ENCODE results near the gene KDM3B.
A peak's percentile ranks its signal among the peaks of the same experiment; 100 is the strongest.
"Not testable (repeated sequence)": the region's sequence is repeated elsewhere in the genome, so short reads cannot be mapped to it uniquely, and the experiment has no call there.

Gene KDM3B

GRCh38 chr5:138408023-138408422, 55.5 kb downstream of the KDM3B start:
- DNase-seq = no peak

- DNase-seq = not testable (repeated sequence)
Observed at GRCh38 chr5:138410996-138411640, 58.6 kb downstream of the KDM3B start.

GRCh38 chr5:138418444-138418843, 66.0 kb downstream of the KDM3B start:
- DNase-seq = no peak

GRCh38 chr5:138425079-138425478, 72.6 kb downstream of the KDM3B start:
- DNase-seq = no peak

GRCh38 chr5:138435943-138436342, 83.5 kb downstream of the KDM3B start:
- no peak for DNase-seq

DNA sequence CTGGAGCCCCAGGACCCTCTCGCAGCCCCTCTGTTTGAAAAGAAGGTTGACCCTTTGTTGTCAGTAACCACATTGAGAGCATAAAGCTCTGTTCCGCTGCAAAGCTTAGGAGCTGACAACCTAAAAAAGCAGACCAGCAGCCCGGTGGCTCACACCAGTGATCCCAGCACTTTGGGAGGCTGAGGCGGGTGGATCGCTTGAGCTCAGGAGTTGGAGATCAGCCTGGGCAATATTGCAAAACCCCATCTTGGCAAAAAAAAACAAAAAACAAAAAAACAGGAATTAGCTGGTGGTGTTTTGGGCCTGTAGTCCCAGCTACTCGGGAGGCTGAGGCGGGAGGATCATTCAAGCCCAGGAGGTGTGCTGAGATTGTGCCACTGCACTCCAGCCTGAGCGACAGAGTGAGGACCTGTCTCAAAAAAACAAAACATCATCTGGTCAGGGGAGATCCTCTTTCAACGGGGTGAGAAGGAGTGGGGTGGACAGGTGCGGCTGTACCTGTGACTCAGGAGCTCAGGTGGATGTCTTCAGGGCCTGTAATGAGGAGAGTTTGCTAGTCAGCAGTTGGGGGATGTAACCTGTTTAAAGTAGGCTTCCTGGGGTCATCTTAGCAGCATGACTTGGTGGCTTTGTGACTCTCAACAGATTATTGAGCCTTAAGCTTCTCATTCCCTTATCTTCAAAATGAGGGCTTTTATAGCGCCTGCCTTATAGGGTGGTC, 85.7 kb downstream of the KDM3B start:
- peak; percentile 15 for DNase-seq

DNA sequence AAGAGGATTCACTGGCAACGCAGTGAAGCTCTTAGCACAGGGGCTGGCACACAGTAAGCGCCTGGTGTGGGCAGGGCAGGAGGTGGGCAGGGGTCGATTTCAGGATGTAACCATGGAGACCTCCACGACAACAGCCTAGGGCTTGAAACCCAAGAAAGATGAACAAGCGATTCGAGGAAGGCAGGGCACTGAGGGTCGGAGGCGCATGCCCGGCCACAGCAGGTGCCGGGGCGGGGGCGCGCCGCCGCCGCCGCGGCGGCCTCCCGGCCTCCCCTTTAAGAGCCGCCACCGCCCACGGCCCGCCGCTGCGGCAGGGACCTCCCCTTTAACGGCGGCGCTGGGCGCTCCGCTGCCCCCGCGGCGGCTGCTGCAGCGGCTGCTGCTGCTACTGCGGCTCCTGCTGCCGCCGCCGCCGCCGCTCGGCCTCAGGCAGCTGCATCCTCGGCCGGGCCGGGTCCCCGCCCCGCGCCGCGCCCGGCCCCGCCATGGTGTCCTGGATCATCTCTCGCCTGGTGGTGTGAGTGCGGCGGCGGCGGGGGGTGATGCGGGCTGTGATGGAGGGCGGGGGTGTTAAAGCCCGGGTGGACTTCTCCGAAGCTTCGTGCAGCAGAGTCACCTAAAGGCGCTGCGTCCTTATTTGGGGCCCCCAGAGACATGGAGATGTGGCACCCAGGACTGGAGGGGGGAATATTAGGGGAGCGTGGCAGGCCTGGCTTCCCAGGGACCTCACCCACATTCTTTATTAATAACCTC, 86.4 kb downstream of the KDM3B start, which contains the start of gene REEP2:
TSS of gene REEP2 (plus strand) at position 334 of the 753 bp plus-strand sequence. CDS start at position 486, 152 bp downstream.
- DNase-seq = peak; percentile 8

DNA sequence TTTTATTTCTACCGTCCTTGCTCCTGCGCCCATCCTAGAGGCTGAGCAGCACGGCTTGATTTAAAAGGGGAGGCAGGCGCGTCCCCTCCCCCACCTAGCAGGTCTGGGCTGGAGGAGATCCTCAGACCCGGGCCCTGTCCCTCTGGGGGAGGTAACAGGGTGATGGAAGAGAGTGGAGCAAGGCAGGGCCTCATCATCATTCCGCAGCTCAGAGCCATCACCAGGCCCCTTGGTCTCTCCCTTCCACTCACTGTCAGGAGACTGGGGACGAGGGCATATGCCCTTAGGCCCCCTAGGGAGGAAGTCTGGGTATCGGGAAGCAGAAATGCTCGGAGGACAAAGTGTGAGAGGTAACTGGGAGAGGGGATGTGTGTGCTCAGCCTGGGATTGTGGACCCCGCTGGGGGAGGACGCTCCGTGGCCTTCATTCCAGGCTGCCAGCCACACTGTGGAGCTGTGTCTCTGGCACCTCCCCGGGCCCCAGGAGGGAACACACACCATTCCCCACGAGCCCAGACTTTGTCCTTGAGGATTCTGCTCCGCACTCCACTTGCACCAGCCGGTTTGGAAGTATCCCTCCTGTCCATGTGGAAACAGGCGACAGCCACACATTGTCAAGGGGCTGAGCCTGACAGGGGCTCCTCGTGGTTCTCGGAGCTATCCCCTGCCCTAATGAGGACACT, 87.1 kb downstream of the KDM3B start:
- no peak for DNase-seq

- no peak for DNase-seq
Observed at GRCh38 chr5:138440159-138441073, 87.9 kb downstream of the KDM3B start.

DNA sequence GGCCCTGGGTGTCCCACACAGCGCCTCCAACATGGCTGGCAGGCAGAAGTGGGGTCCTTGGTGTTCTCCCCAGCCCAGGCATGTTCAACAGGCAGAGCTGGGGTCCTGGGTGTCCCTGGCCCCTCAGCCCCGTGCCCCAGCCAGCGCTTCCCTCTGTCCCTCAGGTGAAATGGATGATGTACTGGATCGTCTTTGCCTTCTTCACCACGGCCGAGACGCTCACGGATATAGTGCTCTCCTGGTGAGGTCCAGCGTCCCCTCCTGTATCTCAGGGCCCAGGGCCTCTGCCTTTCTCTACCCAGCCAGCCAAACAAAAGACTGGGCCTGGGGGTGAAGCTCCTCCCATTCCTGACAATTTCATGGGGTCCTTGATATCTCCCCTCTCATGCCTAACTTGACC, 88.7 kb downstream of the KDM3B start:
- DNase-seq = no peak

DNA sequence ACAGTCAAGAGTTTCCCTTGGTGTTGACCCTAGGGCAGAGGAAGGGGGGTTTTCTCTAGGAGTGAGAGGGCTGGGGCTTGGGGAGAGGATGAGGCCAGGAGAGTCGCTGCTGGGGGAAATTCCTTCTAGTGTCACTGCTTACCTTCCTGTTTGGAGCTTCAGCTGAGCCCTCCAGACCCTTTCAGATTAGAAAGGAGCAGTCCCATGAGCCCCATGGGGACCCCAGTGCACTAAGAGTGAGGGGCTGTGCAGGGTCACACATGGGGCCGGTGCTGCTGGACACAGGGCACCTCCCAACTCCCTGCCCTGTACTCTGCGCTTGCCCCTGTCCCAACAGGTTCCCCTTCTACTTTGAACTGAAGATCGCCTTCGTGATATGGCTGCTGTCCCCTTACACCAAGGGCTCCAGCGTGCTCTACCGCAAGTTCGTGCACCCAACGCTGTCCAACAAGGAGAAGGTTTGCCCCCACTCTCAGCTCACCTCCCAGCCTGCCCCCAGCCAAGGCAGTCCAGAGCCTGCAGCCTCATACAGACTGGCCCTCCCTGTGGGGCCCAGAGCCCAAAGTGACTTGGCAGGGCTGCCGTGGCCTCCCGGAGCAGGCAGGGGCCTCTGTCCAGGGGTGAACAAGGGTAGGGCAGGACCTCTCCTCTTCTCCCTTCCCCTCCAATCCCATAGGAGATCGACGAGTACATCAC, 91.7 kb downstream of the KDM3B start:
- DNase-seq = no peak

DNA sequence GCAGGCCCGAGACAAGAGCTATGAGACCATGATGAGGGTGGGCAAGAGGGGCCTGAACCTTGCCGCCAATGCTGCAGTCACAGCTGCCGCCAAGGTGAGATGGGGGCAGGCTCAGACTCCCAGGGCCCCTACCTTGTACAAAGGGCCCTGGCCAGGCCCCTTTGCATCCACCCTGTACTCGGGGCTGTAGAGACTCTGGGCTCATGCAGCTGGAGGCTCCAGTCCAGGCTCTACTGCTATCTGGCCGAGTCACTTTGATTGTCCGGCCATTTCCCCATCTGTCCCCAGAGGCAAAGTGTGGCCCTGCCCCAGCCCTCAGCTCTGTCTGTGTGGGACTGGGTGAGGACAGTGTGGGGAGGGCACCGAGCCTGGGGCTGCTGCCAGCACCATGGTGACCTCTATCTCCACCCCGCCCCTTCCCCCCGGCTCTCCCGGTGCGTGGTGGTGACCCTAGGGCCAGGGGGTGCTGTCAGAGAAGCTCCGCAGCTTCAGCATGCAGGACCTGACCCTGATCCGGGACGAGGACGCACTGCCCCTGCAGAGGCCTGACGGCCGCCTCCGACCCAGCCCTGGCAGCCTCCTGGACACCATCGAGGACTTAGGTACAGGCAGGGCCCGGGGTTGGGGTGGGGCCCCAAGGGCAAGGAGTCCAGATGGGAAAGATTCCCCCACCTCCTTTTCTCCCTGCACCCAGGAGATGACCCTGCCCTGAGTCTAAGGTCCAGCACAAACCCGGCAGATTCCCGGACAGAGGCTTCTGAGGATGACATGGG, 92.5 kb downstream of the KDM3B start:
- DNase-seq = no peak

- DNase-seq = no peak
Observed at GRCh38 chr5:138445547-138446271, 93.2 kb downstream of the KDM3B start.

DNA sequence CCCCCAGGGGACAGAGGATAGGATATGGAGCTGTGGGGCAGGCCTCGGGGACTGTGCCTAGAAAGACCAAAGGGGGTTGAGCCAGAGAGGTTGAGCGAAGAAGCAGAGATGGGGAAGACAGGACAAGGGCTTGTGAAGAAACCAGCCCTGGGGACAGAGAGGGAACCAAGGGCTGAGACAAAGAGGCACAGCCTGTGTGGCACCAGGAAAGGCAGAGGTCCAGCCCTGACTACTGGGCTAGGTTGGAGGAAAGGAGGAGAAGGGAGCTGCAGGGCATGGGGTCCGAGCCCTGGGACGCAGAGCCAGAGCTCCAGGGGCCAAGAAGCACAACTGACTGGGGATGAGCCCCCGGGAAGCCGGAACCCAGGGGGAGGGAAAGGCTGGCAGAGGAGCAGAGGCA, 95.6 kb downstream of the KDM3B start:
- DNase-seq = no peak

DNA sequence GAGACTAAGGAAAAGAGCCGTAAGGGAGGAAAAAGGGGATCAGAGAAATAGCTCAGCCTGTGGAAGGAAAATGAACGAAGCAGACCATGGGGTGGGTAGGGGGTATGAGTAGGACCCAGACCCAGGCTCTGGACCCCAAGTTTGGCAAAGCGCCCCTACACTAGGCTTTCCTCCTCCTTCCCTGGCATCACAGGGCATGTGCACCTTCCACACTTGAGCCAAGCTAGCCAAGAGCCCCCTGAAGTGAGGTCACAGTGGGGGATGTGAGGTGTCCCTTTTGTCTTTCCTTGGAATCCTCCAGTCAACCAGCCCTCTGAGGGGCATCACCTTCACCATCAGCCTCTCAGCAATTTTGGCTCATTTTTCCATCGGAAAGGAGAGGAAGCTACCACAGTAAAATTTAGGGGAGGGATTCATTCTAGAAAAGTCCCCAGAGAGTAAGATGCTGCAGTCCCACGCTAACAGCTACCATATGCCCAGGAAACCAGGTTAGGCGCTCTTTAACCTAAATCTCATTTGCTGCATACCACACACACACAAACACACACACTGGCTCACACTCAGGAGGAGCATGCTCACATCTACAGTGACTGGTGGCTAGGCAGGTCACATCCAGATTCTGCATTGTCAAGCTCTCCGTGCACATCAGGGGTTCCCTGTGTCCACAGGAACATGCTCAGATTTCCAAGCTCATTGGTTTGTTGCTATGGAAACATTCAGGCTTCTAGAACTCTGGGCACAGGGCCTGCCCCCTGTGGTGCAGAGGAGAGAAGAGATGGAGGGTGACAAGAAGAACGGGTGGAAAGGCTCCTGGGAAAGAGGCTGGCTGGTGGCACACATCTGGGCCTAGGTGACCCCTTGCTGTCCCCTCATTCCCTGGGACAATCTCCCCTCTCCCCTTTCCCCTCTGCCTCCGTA, 96.3 kb downstream of the KDM3B start:
- DNase-seq = no peak

DNA sequence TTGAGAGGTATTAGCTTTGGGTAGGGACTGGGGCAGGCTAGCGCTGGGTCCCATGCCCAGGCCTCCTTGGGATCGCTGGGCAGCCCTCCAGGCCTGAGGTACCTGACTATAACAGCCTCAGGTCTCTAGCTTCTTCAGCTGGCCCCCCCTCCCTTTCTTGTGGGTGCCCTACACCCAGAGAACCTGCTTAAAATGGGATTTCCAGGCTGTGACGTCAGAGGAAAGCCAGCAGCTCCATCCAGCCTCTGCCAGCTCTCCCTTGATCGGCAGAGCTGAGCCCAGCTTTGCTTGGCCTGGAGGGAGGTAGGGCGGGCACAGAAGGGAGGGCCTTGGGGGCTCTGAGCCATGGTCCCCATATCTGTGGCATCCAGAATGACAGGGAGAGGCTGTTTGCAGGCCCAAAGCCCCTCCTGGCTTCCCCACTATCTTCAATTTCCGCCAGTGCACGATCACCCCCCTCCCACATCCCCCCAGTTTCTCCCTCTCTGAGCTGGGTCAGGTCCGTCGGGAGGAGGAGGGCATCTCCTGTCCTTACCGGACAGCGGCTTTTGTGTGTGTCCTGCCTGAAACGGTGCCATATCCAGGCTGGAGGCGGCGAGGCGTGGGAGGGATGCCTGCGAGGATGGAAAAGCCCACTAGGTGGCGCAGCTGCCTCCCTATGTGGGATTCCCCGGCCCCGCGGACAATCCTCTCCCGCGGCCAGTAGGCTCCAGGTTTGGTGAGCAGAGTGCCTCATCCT, 97.2 kb downstream of the KDM3B start:
- DNase-seq = peak; percentile 41

- DNase-seq = no peak
Observed at GRCh38 chr5:138450971-138451370, 98.5 kb downstream of the KDM3B start.

- no peak for DNase-seq
Observed at GRCh38 chr5:138452720-138453119, 100.2 kb downstream of the KDM3B start.
